ENCODE measurements around the gene GPC5. TPM values are rescaled to one million over a fixed set of nuclear protein-coding genes. Genes with fewer than 3 reads are reported as not detected.

The GPC5 gene
- total and polyA plus RNA-seq, 4 donors: 0.51 to 22.4 (median 2.0) TPM

- TF ChIP-seq, protein P1, sequence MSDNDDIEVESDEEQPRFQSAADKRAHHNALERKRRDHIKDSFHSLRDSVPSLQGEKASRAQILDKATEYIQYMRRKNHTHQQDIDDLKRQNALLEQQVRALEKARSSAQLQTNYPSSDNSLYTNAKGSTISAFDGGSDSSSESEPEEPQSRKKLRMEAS (IDR thresholded peaks at IDR 0.05): no peak
Observed at GRCh38 chr13:92224825-92225224, 826.4 kb downstream of the GPC5 start (continued).

DNA sequence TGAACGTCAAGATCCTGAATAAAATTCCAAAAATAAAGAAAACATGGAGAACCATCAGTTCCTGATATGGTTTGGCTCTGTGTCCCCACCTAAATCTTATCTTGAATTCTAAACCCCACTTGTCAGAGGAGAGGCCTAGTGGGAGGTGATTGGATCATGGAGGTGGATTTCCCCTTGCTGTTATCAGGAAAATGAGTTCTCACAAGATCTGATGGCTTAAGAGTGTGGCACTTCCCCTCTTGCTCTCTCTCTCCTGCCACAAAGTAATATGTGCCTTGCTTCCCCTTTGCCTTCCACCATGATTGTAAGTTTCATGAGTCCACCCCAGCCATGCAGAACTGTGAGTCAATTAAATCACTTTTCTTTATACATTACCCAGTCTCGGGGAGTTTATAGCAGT, 827.4 kb downstream of the GPC5 start:
- H3K27ac ChIP-seq (ENCODE audit: low read depth in 1 of 2, low read length in 2 of 2): no peak overlapping the region
- H3K9ac ChIP-seq (ENCODE audit: low read depth in 1 of 2, low read length in 2 of 2): no peak overlapping the region
- H3K4me3 ChIP-seq (ENCODE audit: low read depth in 1 of 3, low read length in 3 of 3): no peak overlapping the region
- WGBS: 85% methylated on average over 2 of the region's 2 CpGs
- TF ChIP-seq TAF1 (conservative IDR thresholded peaks at IDR 0.05) (no peak), CTCF (IDR thresholded peaks at IDR 0.05; ENCODE audit: low read depth, low read length, missing input control) (no peak), RXRA (IDR thresholded peaks at IDR 0.05) (no peak), JUND (IDR thresholded peaks at IDR 0.05) (no peak), ZBTB33 (IDR thresholded peaks at IDR 0.05) (no peak), GABPA (IDR thresholded peaks at IDR 0.05 in 1 of 2, conservative IDR thresholded peaks at IDR 0.05 in 1 of 2) (no peak), REST (IDR thresholded peaks at IDR 0.05) (no peak), SP1 (IDR thresholded peaks at IDR 0.05) (no peak), FOXA1 (IDR thresholded peaks at IDR 0.05) (no peak), RAD21 (IDR thresholded peaks at IDR 0.05) (no peak), HNF4A (conservative IDR thresholded peaks at IDR 0.05) (no peak), NR2F2 (IDR thresholded peaks at IDR 0.05) (no peak)
- TF ChIP-seq, protein P1 (IDR thresholded peaks at IDR 0.05): no peak
- DNase-seq (ENCODE audit: low spot score): no peak
- H3K9me3 ChIP-seq (ENCODE audit: control insufficient read depth in 4 of 4, low read length in 3 of 4): peaks cover 0 to 1% (median 0%) of the 10 kb centered on the region in 4 donors
- H3K27me3 ChIP-seq (ENCODE audit: control insufficient read depth in 4 of 4, insufficient read depth in 4 of 4, low read length in 3 of 4): no peaks in the 10 kb centered on the region
- H3K36me3 ChIP-seq (ENCODE audit: control insufficient read depth in 4 of 4, insufficient read depth in 3 of 4, low read depth in 1 of 4, low read length in 3 of 4): no peaks in the 10 kb centered on the region
- no peaks in the 10 kb centered on the region for H3K4me1 ChIP-seq (ENCODE audit: control insufficient read depth in 4 of 4, insufficient read depth in 4 of 4, low read length in 3 of 4)

DNA sequence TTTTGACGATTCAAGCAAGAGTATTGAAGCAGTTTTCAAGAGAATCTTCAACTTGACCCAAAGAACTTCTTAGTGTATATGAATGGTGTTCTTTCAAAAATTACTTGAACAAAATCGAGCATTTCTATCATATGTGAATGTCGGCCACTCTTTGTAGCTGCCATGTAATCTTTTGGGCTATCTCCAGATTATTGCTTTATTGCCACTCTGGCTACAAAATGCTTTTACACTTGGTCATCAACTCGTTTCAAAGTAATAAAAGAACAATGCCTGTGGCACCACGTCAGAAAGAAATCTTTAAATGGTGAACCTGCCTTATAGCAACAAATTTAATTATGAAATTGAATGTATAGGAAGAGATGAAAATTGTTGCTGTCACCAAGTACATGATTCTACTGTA, 834.5 kb downstream of the GPC5 start:
- Histone ChIP-seq H3K4me1 (ENCODE audit: control insufficient read depth in 4 of 4, insufficient read depth in 4 of 4, low read length in 3 of 4) (no peaks in the 10 kb centered on the region), H3K4me3 (ENCODE audit: low read depth in 1 of 3, low read length in 3 of 3) (no peak overlapping the region), H3K9me3 (ENCODE audit: control insufficient read depth in 4 of 4, low read length in 3 of 4) (no peaks in the 10 kb centered on the region), H3K9ac (ENCODE audit: low read depth in 1 of 2, low read length in 2 of 2) (no peak overlapping the region), H3K27me3 (ENCODE audit: control insufficient read depth in 4 of 4, insufficient read depth in 4 of 4, low read length in 3 of 4) (no peaks in the 10 kb centered on the region), H3K36me3 (ENCODE audit: control insufficient read depth in 4 of 4, insufficient read depth in 3 of 4, low read depth in 1 of 4, low read length in 3 of 4) (no peaks in the 10 kb centered on the region), H3K27ac (ENCODE audit: low read depth in 1 of 2, low read length in 2 of 2) (no peak overlapping the region)
- WGBS: 78% methylated on average over 5 of the region's 5 CpGs
- no peak for DNase-seq (ENCODE audit: low spot score)
- no peak for TF ChIP-seq YY1 (IDR thresholded peaks at IDR 0.05)
- no peak for TF ChIP-seq CTCF (IDR thresholded peaks at IDR 0.05; ENCODE audit: low read depth, low read length, missing input control)
- no peak for TF ChIP-seq HNF4A (conservative IDR thresholded peaks at IDR 0.05)
- TF ChIP-seq ZBTB33 (IDR thresholded peaks at IDR 0.05): no peak
- no peak for TF ChIP-seq EGR1 (IDR thresholded peaks at IDR 0.05; ENCODE audit: low read depth in 2 of 2)
- no peak for TF ChIP-seq FOXA1 (IDR thresholded peaks at IDR 0.05)
- TF ChIP-seq RXRA (IDR thresholded peaks at IDR 0.05): no peak
- no peak for TF ChIP-seq GABPA (IDR thresholded peaks at IDR 0.05 in 1 of 2, conservative IDR thresholded peaks at IDR 0.05 in 1 of 2)
